Glutamatergic neuron (in vitro differentiated cells): ENCODE measurements around the gene RAP1GAP2. TPM values are rescaled to one million over a fixed set of nuclear protein-coding genes. Genes with fewer than 3 reads are reported as not detected.

ENCODE experiments used
- DNase-seq: peaks from one replicate; pipeline ENCODE4 v3.0.0; 2022
- H3K27ac Mint-ChIP-seq: one replicate; pipeline ENCODE4 v1.8.0; 2020; ENCODE audit warnings: mild to moderate bottlenecking, mixed read lengths, inconsistent platforms; ENCODE audit not compliant: unreplicated experiment
- H3K27me3 Mint-ChIP-seq: one replicate; pipeline ENCODE4 v1.8.0; 2020; ENCODE audit warnings: mild to moderate bottlenecking, moderate library complexity, mixed read lengths, inconsistent platforms; ENCODE audit not compliant: unreplicated experiment
- H3K36me3 Mint-ChIP-seq: one replicate; pipeline ENCODE4 v1.8.0; 2020; ENCODE audit warnings: mild to moderate bottlenecking, mixed read lengths, inconsistent platforms; ENCODE audit not compliant: unreplicated experiment
- H3K4me1 Mint-ChIP-seq: one replicate; pipeline ENCODE4 v1.8.0; 2020; ENCODE audit warnings: mild to moderate bottlenecking, low read depth, mixed read lengths, inconsistent platforms; ENCODE audit not compliant: unreplicated experiment
- H3K4me3 Mint-ChIP-seq: one replicate; pipeline ENCODE4 v1.8.0; 2020; ENCODE audit warnings: mild to moderate bottlenecking, mixed read lengths, inconsistent platforms; ENCODE audit not compliant: unreplicated experiment
- H3K9me3 Mint-ChIP-seq: one replicate; pipeline ENCODE4 v1.8.0; 2020; ENCODE audit warnings: mild to moderate bottlenecking, moderate library complexity, mixed read lengths, inconsistent platforms; ENCODE audit not compliant: unreplicated experiment
- total RNA-seq: library from RNA; stranded (reverse); fragmentation: NEBNext Ultra II Directional; extraction: Animal tissue kit (Norgen Biotek cat#: 25700); gene quantifications from one replicate; pipeline ENCODE4 v1.2.1, GENCODE V29; 2021; ENCODE audit not compliant: unreplicated experiment
- TF ChIP-seq, protein P1 (sequence below): fragments of 200-600 bp; sonication (generic); IDR thresholded peaks from one replicate; pipeline ENCODE4 v1.5.0; 2021; ENCODE audit not compliant: partially characterized antibody, unreplicated experiment

RAP1GAP2 gene
- total RNA-seq, 1 donor from 2014 or later, result 86.0 TPM

DNA sequence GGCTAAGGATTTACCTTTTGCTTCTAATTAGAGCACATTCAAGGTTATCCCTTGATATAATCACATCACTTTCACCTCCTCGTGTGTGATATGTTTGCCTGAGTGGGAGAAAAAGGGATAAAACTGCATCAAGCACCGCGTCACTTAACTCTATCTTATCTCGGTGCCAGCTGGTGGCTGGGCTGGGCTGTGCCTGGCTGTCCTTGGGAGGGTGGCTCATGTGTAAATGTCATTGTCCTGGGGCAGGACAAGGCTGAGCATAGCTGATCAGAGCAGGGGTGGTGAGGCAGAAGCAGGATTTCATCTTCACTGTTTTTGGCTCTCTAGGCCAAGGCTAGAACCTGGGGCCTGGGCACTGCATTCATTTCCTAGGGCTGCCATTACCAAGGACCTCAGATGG, 105.3 kb downstream of the RAP1GAP2 start:
- Mint-ChIP-seq H3K36me3 (peaks cover 1% of the 10 kb centered on the region), H3K9me3 (peaks cover 6% of the 10 kb centered on the region), H3K27ac (no peak overlapping the region), H3K27me3 (peaks cover 6% of the 10 kb centered on the region), H3K4me1 (peaks cover 42% of the 10 kb centered on the region), H3K4me3 (no peak overlapping the region)
- DNase-seq, result no peak
- TF ChIP-seq, protein P1, sequence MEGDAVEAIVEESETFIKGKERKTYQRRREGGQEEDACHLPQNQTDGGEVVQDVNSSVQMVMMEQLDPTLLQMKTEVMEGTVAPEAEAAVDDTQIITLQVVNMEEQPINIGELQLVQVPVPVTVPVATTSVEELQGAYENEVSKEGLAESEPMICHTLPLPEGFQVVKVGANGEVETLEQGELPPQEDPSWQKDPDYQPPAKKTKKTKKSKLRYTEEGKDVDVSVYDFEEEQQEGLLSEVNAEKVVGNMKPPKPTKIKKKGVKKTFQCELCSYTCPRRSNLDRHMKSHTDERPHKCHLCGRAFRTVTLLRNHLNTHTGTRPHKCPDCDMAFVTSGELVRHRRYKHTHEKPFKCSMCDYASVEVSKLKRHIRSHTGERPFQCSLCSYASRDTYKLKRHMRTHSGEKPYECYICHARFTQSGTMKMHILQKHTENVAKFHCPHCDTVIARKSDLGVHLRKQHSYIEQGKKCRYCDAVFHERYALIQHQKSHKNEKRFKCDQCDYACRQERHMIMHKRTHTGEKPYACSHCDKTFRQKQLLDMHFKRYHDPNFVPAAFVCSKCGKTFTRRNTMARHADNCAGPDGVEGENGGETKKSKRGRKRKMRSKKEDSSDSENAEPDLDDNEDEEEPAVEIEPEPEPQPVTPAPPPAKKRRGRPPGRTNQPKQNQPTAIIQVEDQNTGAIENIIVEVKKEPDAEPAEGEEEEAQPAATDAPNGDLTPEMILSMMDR, result no peak

DNA sequence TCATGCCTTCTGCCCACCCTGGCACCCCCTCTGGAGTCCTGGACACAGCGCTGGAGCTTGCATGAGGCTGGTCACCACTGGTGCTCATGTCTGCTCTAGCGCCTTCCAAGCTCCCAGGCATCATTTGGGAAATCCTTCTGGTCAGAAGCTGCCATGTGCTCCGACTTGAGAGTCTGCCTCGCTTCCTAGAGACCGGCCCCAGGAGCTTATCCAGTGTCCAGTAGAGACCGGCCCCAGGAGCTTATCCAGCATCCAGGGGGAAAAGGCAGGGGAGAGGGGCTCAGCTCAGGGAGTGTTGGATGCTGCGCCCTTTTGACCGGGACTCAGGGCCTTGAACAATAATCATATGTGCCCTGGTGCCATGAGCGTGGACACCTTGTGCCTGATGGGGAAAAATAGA, 106.3 kb downstream of the RAP1GAP2 start:
- TF ChIP-seq, protein P1, result no peak
- H3K4me1 Mint-ChIP-seq, result peaks cover 50% of the 10 kb centered on the region
- peak overlapping the region; percentile 55 for H3K27ac Mint-ChIP-seq
- H3K36me3 Mint-ChIP-seq, result peaks cover 6% of the 10 kb centered on the region
- H3K9me3 Mint-ChIP-seq, result peaks cover 6% of the 10 kb centered on the region
- H3K27me3 Mint-ChIP-seq, result peaks cover 8% of the 10 kb centered on the region
- no peak for DNase-seq
- no peak overlapping the region for H3K4me3 Mint-ChIP-seq

DNA sequence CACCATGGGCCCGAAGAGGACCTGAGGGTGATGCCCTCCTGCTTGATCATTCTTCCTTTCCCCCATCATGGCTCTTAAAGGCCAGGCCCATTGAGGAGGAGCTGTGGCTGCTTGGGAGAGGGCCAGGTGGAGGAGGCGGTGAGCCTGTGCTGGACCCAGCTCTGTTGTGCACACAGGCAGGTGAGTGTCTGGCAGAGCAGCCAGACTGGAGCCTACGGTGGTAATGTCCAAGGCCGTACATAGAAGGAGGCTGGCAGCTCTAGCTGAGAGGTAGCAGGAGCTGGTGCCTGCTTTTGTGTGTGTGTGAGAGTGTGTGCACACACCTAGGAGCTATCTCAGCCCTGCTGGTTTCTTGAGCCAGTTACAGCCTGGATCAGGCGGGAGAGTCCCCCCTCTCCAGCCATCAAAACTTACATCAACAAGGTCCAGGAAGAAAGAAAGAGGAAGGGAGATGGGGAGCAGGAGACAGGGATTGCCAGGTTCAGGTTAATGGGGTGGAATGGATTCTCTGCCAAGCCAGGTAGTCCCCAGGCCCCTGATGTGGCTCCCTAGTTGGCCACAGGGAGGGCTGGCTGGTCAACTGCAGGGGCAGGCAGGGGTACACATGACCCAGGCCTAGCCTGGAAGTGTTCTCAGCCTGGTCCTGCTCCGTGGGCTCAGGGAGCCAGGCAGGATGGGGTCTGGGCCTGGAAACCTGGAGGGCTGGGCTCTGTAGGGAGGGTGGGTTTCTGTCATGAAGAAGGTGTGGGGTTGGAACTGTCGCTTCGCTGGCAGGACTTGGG, 107.1 kb downstream of the RAP1GAP2 start:
- H3K4me3 Mint-ChIP-seq, result peak overlapping the region; percentile 70
- TF ChIP-seq, protein P1, result no peak
- H3K9me3 Mint-ChIP-seq, result peaks cover 4% of the 10 kb centered on the region
- H3K27ac Mint-ChIP-seq, result peak overlapping the region; percentile 81
- H3K27me3 Mint-ChIP-seq, result peaks cover 9% of the 10 kb centered on the region
- peaks cover 52% of the 10 kb centered on the region for H3K4me1 Mint-ChIP-seq
- H3K36me3 Mint-ChIP-seq, result peaks cover 6% of the 10 kb centered on the region
- DNase-seq, result no peak

DNA sequence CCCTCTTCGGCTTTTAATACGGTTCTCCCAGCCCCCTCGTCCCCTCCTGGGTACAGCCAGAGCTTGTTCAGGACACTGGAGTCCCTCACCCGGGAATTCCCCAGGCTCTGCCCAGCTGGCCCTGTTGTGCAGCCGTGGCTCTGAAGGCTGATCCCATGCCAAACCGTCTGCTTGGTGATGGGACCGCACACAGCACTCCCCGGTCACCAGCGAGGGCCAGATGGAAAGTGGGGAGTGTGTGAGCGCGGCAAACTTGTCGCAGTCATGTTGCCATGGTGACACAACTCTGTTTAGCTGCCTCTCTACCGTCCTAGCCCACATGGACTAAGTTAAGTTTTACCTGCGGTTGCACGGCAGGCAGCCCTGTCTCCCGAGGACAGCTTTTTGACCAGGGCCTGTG, 107.9 kb downstream of the RAP1GAP2 start:
- Mint-ChIP-seq H3K27ac (peak overlapping the region; percentile 81), H3K27me3 (peaks cover 10% of the 10 kb centered on the region), H3K4me3 (peak overlapping the region; percentile 70), H3K4me1 (peaks cover 51% of the 10 kb centered on the region), H3K9me3 (peaks cover under 1% of the 10 kb centered on the region), H3K36me3 (peaks cover 6% of the 10 kb centered on the region)
- TF ChIP-seq, protein P1, result no peak
- DNase-seq, result peak; percentile 64

DNA sequence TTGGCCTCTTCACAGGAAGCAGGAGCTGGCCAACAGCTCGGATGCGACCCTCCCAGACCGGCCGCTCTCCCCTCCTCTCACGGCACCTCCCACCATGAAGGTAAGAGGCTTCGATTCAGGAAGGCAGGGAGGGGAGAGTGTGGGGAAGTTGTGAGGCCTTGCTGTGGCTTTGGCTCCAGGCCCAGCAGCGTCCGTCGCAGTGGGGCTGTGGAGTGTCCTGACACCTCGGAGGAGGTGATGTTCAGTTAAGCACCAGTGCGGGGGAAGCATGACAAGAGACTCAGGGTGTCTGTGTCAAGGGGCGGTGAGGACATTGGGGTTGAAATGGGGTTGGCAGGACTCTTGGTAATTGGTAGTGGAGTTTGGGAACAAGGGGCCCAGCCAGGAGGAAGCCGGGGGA, 109.0 kb downstream of the RAP1GAP2 start:
- peak overlapping the region; percentile 6 for H3K4me3 Mint-ChIP-seq
- peaks cover 13% of the 10 kb centered on the region for H3K27me3 Mint-ChIP-seq
- no peak for DNase-seq
- H3K27ac Mint-ChIP-seq, result peak overlapping the region; percentile 48
- H3K4me1 Mint-ChIP-seq, result peaks cover 53% of the 10 kb centered on the region
- peaks cover 3% of the 10 kb centered on the region for H3K9me3 Mint-ChIP-seq
- TF ChIP-seq, protein P1, result no peak
- peaks cover 6% of the 10 kb centered on the region for H3K36me3 Mint-ChIP-seq
